IPS-18a (cell line): ENCODE measurements around the gene ADH5.
"Not testable (repeated sequence)": the region's sequence is repeated elsewhere in the genome, so short reads cannot be mapped to it uniquely, and the experiment has no call there.

Experiments
- H3K27ac ChIP-seq: one replicate; pipeline ENCODE4 v1.5.1; 2013; ENCODE audit warnings: low read length
- H3K27me3 ChIP-seq: one replicate; pipeline ENCODE4 v1.6.1; 2013; ENCODE audit warnings: mild to moderate bottlenecking, low read length; ENCODE audit not compliant: control insufficient read depth, insufficient read depth
- H3K36me3 ChIP-seq: one replicate; pipeline ENCODE4 v1.6.1; 2013; ENCODE audit warnings: low read depth, low read length; ENCODE audit not compliant: control insufficient read depth
- H3K4me1 ChIP-seq: one replicate; pipeline ENCODE4 v1.6.1; 2013; ENCODE audit warnings: low read depth, low read length; ENCODE audit not compliant: control insufficient read depth
- H3K4me3 ChIP-seq: one replicate; pipeline ENCODE4 v1.5.1; 2013; ENCODE audit warnings: low read length
- H3K9ac ChIP-seq: one replicate; pipeline ENCODE4 v1.6.1; 2013; ENCODE audit warnings: mild to moderate bottlenecking, low read length, moderate library complexity
- H3K9me3 ChIP-seq: one replicate; pipeline ENCODE4 v1.6.1; 2013; ENCODE audit warnings: low read depth, low read length; ENCODE audit not compliant: control insufficient read depth

The ADH5 gene

DNA sequence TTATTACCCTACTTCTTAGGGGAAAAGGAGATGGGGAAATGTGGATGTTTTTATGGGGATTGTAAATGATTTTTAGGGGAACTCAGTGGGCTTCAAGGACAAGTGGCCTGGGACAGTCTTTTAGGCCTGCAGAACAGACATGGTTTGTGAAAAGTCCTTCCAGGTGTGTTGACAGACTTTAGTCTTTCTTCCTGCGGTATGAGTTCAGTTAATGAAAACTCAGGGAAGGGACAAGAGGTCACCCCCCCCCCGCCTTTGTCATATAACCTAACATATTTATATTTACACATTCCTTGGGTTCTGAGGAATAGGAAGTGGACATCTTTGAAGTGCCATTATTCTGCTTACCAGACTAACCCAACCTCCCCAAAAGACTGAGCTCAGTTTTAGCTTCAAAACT lies 61.3 kb downstream of the ADH5 start:
- Histone ChIP-seq H3K36me3 (peaks cover 4% of the 10 kb centered on the region), H3K4me3 (no peak overlapping the region), H3K4me1 (peaks cover 16% of the 10 kb centered on the region), H3K9ac (no peak overlapping the region), H3K27ac (no peak overlapping the region), H3K9me3 (no peaks in the 10 kb centered on the region), H3K27me3 (no peaks in the 10 kb centered on the region)

- Histone ChIP-seq H3K27ac (no peak overlapping the region), H3K9ac (no peak overlapping the region), H3K27me3 (no peaks in the 10 kb centered on the region), H3K4me3 (no peak overlapping the region), H3K9me3 (peaks cover 7% of the 10 kb centered on the region), H3K4me1 (peaks cover 16% of the 10 kb centered on the region), H3K36me3 (no peaks in the 10 kb centered on the region)
These were observed 63.1 kb downstream of the ADH5 start for GRCh38 chr4:99025506-99025905.

DNA sequence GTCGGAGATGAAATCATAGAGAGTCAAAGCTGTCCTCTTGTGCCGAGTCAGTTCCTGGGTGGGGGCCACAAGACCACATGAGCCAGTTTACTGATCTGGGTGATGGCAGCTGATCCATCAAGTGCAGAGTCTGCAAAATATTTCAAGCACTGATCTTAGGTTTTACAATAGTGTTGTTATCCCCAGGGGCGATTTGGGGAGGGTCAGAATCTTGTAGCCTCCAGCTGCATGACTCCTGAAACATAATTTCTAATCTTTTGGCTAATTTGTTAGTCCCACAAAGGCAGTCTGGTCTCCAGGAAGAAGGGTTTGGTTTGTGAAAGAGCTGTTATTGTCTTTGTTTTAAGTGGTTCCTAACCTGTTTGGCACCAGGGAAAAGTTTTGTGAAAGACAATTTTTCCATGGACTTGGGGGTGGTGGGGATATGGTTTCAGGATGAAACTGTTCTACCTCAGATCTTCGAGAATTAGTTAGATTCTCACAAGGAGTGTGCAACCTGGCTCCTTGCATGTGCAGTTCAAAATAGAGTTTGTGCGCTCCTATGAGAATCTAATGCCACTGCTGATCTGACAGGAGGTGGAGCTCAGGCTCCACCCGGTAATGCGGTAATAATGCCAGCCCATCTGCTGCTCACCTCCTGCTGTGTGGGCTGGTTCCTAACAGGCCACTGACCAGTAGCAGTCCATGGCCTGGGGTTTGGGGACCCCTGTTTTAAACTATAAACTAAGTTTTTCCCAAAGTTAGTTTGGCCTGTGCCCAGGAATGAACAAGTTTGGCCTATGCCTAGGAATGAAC lies 63.9 kb downstream of the ADH5 start:
- H3K9me3 ChIP-seq = peaks cover 7% of the 10 kb centered on the region
- no peak overlapping the region for H3K27ac ChIP-seq
- H3K4me3 ChIP-seq = no peak overlapping the region
- H3K9ac ChIP-seq = no peak overlapping the region
- H3K4me1 ChIP-seq = peaks cover 16% of the 10 kb centered on the region
- H3K36me3 ChIP-seq = no peaks in the 10 kb centered on the region
- no peaks in the 10 kb centered on the region for H3K27me3 ChIP-seq

GRCh38 chr4:99023800-99024251 lies 64.8 kb downstream of the ADH5 start:
- H3K4me1 ChIP-seq = peaks cover 16% of the 10 kb centered on the region
- H3K27me3 ChIP-seq, H3K36me3 ChIP-seq, H3K27ac ChIP-seq, H3K9me3 ChIP-seq, H3K9ac ChIP-seq, H3K4me3 ChIP-seq: not testable (repeated sequence)

- Histone ChIP-seq H3K4me3 (no peak overlapping the region), H3K9ac (no peak overlapping the region), H3K27me3 (no peaks in the 10 kb centered on the region), H3K4me1 (peaks cover 16% of the 10 kb centered on the region), H3K9me3 (peaks cover 7% of the 10 kb centered on the region), H3K27ac (no peak overlapping the region), H3K36me3 (no peaks in the 10 kb centered on the region)
These were observed 66.0 kb downstream of the ADH5 start for GRCh38 chr4:99022566-99022965.

DNA sequence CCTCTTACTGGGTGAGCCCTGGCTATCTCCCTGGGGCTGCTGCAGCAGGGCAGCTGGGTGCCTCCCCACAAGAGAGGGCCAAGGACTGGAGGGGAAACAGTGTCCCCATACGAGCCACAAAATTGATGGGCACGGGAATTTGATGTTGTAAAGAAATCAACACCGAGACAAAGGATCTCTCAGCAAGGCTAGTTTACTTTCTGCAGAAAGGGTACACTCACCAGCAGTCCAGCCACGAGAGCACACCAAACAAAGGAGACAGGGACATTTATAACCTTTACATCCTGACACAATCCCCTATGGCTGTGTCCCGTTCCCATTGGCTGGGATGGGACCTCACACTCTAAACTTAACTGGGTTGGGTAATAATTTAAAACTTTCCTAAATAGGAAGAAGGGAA lies 67.2 kb downstream of the ADH5 start:
- no peaks in the 10 kb centered on the region for H3K27me3 ChIP-seq
- peaks cover 7% of the 10 kb centered on the region for H3K9me3 ChIP-seq
- H3K36me3 ChIP-seq = no peaks in the 10 kb centered on the region
- no peak overlapping the region for H3K9ac ChIP-seq
- no peak overlapping the region for H3K27ac ChIP-seq
- H3K4me3 ChIP-seq = no peak overlapping the region
- peaks cover 12% of the 10 kb centered on the region for H3K4me1 ChIP-seq
